Gastrocnemius medialis (tissue), 4 donors: ENCODE measurements around the gene GCHFR. TPM values are rescaled to one million over a fixed set of nuclear protein-coding genes. Genes with fewer than 3 reads are reported as not detected.

Experiments
- ATAC-seq, 2 donors: fragments of 150-250 bp; one replicate each; pipeline ENCODE4 v1.9.1; 2016
- DNase-seq, 2 donors: peaks; one replicate each; pipeline ENCODE4 v3.0.0-alpha.2; 2019
- H3K27ac ChIP-seq, 4 donors: fragments of 200-600 bp; sonication (generic); 1 replicate in 1 of 4; 2 replicates in 3 of 4; pipeline ENCODE4 v1.5.1; 2016 to 2018; ENCODE audit warnings: mild to moderate bottlenecking in 2 of 4, moderate library complexity in 1 of 4
- H3K27me3 ChIP-seq, 3 donors: fragments of 200-600 bp; sonication (generic) in 2 of 3; 1 replicate in 1 of 3; 2 replicates in 2 of 3; pipeline versions ENCODE4 v1.5.1 to v1.6.0; 2016 to 2019; ENCODE audit warnings: mild to moderate bottlenecking in 1 of 3, moderate library complexity in 1 of 3
- H3K36me3 ChIP-seq, 2 donors: fragments of 200-600 bp; sonication (generic) in 1 of 2; one replicate each; pipeline ENCODE4 v1.5.1; 2017 to 2018
- H3K4me1 ChIP-seq, 2 donors: fragments of 200-600 bp; sonication (generic) in 1 of 2; one replicate each; pipeline ENCODE4 v1.5.1; 2016 to 2017; ENCODE audit warnings: mild to moderate bottlenecking in 2 of 2
- H3K4me3 ChIP-seq, 4 donors: fragments of 200-600 bp; sonication (generic) in 3 of 4; 1 replicate in 1 of 4; 2 replicates in 3 of 4; pipeline ENCODE4 v1.5.1; 2016 to 2019; ENCODE audit warnings: mild to moderate bottlenecking in 2 of 4
- H3K9me3 ChIP-seq, 3 donors: fragments of 200-600 bp; sonication (generic) in 2 of 3; 1 replicate in 1 of 3; 2 replicates in 2 of 3; pipeline ENCODE4 v1.5.1; 2016 to 2019
- POLR2A ChIP-seq, 2 donors: fragments of 450-650 bp; IDR thresholded peaks; one replicate each; pipeline ENCODE4 v1.6.1; 2017; ENCODE audit warnings: antibody characterized with exemption in 2 of 2, mild to moderate bottlenecking in 2 of 2, moderate library complexity in 2 of 2
- in situ Hi-C, 4 donors: fragments of 200-750 bp; cut with MboI; loops; one replicate each; pipeline versions ENCODE4 v1.15.0 to v1.8.0; 2017; ENCODE audit warnings: low sequenced_read_pairs in 4 of 4
- intact Hi-C: fragments of 100-400 bp; cut with DNase I; formaldehyde crosslinking; loops from one replicate; pipeline ENCODE4 v1.15.1; 2023; ENCODE audit warnings: low total_unique reads
- total RNA-seq, 4 donors: library from RNA; depleted of rRNA; stranded (reverse); fragments of >200 nt; gene quantifications; one replicate each; pipeline versions ENCODE4 v1.1.0 to v1.2.3, GENCODE V29; 2016
- TF ChIP-seq, protein P1 (sequence below), 5 experiments: fragments of 450-650 bp in 3 of 5; fragments of 200-600 bp in 2 of 5; sonication (generic) in 2 of 5; IDR thresholded peaks in 4 of 5; conservative IDR thresholded peaks in 1 of 5; 1 replicate in 4 of 5; 2 replicates in 1 of 5; pipeline ENCODE4 v1.5.1; 2016 to 2019; ENCODE audit warnings: antibody characterized with exemption in 5 of 5, mild to moderate bottlenecking in 3 of 5, moderate library complexity in 3 of 5

Gene GCHFR
- total RNA-seq, 4 donors from 2014 or later = 0.49 to 16.9 (median 14.4) TPM

DNA sequence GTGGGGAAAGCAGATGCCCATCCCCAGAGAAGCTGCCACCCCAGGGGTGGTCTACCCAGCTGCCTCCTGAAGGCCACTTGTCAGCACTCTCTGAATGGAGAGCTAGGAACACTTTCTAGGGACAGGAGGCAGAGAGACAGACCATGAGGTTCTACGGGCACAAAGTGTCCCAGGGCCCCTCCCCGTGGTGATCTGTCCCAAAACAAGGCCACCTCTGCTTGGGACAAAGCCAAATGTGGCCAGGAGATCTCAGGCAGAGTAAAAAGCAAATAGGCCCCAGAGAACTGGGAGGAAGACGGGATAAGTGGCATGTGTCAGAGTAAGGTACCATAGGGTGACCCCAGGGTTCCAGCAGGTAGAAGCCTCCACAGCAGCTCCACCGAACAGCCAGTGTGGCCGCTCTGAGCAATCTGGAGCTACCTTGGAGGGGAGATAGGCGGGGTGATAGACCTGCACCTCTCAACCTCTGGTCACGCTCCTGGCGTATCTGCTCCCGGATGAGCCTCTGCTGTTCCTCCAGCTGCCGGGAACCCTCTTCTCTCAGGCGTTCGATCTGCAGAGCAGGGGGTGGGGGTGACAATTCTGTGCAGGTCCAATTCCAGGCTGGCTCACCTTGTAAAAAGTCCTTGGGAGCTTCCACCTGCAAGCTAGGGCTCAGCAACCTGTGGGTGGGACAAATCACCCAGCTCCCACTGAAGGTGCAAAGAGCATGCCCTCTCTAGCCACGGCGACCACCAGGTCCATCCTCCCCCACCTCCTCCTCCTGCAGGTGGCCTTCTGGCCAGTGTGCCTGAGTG, 12.1 kb downstream of the GCHFR start:
- in situ Hi-C loops (loop anchor here in 1 of 4 donors (25.0 kb wide), 1 partner anchor 89 kb away; the partner anchor contains the start of gene RAD51), intact Hi-C loops (no loop called here)
- no peak overlapping the region for H3K4me3 ChIP-seq
- H3K9me3 ChIP-seq = no peaks in the 10 kb centered on the region
- DNase-seq (no peak), ATAC-seq (peak in 1 of 2 donors; percentile 34)
- no peaks in the 10 kb centered on the region for H3K27me3 ChIP-seq
- peaks cover 7 to 10% of the 10 kb centered on the region in 2 donors for H3K4me1 ChIP-seq
- H3K27ac ChIP-seq = peak overlapping the region; percentile 18 to 70 (median 48)
- TF ChIP-seq, protein P1, sequence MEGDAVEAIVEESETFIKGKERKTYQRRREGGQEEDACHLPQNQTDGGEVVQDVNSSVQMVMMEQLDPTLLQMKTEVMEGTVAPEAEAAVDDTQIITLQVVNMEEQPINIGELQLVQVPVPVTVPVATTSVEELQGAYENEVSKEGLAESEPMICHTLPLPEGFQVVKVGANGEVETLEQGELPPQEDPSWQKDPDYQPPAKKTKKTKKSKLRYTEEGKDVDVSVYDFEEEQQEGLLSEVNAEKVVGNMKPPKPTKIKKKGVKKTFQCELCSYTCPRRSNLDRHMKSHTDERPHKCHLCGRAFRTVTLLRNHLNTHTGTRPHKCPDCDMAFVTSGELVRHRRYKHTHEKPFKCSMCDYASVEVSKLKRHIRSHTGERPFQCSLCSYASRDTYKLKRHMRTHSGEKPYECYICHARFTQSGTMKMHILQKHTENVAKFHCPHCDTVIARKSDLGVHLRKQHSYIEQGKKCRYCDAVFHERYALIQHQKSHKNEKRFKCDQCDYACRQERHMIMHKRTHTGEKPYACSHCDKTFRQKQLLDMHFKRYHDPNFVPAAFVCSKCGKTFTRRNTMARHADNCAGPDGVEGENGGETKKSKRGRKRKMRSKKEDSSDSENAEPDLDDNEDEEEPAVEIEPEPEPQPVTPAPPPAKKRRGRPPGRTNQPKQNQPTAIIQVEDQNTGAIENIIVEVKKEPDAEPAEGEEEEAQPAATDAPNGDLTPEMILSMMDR (IDR thresholded peaks at IDR 0.05 in 4 of 5, conservative IDR thresholded peaks at IDR 0.05 in 1 of 5) = no peak
- TF ChIP-seq POLR2A (IDR thresholded peaks at IDR 0.05) = no peak
- H3K36me3 ChIP-seq = peaks cover 0 to 79% of the 10 kb centered on the region in 2 donors

DNA sequence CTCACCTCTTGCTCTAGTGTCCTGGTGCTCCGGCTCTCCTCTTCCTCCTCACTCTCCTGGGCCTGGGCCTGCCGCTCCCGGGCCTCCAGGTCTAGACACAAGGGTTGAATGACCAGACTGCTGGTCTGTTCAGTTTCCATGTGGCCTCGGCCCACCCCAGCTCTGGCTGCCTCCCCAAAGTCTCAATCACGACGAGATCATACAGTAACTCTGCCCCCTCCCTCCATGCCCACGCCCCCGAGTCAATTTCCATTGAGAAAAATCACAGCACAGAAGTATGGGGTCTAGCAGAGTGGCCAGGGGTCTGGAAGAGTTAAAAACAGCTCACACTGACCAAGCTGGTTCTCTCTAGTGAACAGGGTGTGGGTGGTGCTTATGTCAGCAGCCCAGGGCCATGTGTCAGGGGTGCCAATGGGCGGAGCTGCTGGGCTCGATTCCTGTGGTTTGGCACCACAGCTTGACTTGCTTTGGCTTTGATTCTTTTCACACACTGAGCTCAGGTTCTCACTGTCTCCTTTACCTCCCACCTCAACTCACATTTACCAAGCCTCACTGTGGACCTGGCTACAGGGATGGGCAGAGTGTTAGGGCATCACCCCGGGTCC, 12.8 kb downstream of the GCHFR start:
- in situ Hi-C loops = loop anchor here in 1 of 4 donors (25.0 kb wide), 1 partner anchor 89 kb away; the partner anchor contains the start of gene RAD51
- Histone ChIP-seq H3K36me3 (peaks cover 0 to 75% of the 10 kb centered on the region in 2 donors), H3K4me3 (no peak overlapping the region), H3K4me1 (peaks cover 7 to 10% of the 10 kb centered on the region in 2 donors), H3K9me3 (no peaks in the 10 kb centered on the region), H3K27ac (peak overlapping the region; percentile 18 to 70 (median 48)), H3K27me3 (no peaks in the 10 kb centered on the region)
- DNase-seq (peak; percentile 70 to 78), ATAC-seq (peak; percentile 91 to 97)
- no peak for TF ChIP-seq POLR2A (IDR thresholded peaks at IDR 0.05)
- TF ChIP-seq, protein P1 (IDR thresholded peaks at IDR 0.05 in 4 of 5, conservative IDR thresholded peaks at IDR 0.05 in 1 of 5) = no peak
- intact Hi-C loops = no loop called here

DNA sequence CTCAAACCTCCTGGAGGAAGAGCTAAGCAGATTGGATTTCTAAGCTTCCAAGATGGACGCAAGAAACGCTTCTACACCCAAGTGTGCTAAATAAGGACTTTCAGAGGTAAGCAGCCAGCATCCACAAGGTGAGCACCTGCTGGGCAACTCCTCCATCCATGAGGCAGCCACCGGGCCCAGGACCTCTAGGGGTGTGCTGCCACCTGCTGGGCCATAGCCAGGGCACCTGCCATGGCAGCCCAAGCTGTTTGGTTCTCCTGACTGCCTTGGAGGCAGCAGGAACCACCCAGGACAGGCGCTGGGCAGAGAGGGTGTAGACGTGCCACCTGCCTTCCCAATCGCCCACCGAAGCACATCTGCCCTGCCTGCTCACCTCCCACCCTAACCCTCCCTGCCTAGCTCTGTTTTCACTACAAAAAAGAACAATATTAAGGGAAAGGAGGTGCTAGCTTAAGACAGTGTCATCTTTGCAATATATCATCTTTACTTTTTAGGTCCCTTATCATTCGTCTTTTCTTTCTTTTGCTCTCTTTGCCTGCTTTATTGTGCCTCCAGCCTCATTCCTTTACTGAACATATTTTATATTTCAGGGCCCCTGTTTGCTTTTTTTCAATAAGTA, 18.9 kb downstream of the GCHFR start:
- Histone ChIP-seq H3K27ac (no peak overlapping the region), H3K36me3 (peaks cover 0 to 24% of the 10 kb centered on the region in 2 donors), H3K4me1 (peaks cover 0 to 11% of the 10 kb centered on the region in 2 donors), H3K27me3 (no peaks in the 10 kb centered on the region), H3K9me3 (no peaks in the 10 kb centered on the region), H3K4me3 (no peak overlapping the region)
- peak in 1 of 2 donors; percentile 51 for ATAC-seq
- TF ChIP-seq POLR2A (IDR thresholded peaks at IDR 0.05) = no peak
- TF ChIP-seq, protein P1 (IDR thresholded peaks at IDR 0.05 in 4 of 5, conservative IDR thresholded peaks at IDR 0.05 in 1 of 5) = peak in 4 of 5 experiments; percentile 21 to 50 (median 44)
- DNase-seq = peak in 1 of 2 donors; percentile 38
- intact Hi-C loops (no loop called here), in situ Hi-C loops (loop anchor here in 1 of 4 donors (25.0 kb wide), 1 partner anchor 95 kb away; the partner anchor contains the start of gene RAD51)

DNA sequence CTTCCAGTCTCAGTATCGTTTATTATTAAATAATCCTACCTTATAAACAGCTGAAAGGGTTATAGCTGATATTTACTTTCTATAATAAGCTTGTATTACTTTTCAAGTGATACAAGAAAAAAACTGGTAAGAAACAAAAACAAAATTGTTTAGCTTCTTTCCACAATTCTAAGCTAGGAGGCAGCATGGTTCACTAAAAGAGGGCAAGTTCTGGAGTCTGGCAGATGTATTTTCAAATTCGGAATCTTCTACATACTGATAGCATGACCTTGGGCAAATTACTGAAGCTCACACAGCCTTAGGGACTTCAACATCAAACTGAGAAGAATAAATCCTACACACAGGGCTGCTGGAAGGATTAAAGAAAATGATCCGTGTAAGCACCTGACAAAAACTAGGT, 21.3 kb downstream of the GCHFR start:
- ATAC-seq (no peak), DNase-seq (no peak)
- H3K27ac ChIP-seq = no peak overlapping the region
- intact Hi-C loops = no loop called here
- H3K9me3 ChIP-seq = no peaks in the 10 kb centered on the region
- no peaks in the 10 kb centered on the region for H3K27me3 ChIP-seq
- no peak overlapping the region for H3K4me3 ChIP-seq
- H3K4me1 ChIP-seq = peaks cover 7 to 18% of the 10 kb centered on the region in 2 donors
- TF ChIP-seq, protein P1 (IDR thresholded peaks at IDR 0.05 in 4 of 5, conservative IDR thresholded peaks at IDR 0.05 in 1 of 5) = no peak
- no peak for TF ChIP-seq POLR2A (IDR thresholded peaks at IDR 0.05)
- H3K36me3 ChIP-seq = no peaks in the 10 kb centered on the region
- in situ Hi-C loops = loop anchor here in 1 of 4 donors (25.0 kb wide), 1 partner anchor 98 kb away; the partner anchor contains the start of gene RAD51
